ENCODE data around the gene C6orf52. TPM values are rescaled to one million over a fixed set of nuclear protein-coding genes. Genes with fewer than 3 reads are reported as not detected.

The C6orf52 gene
- total and polyA plus RNA-seq, 7 experiments from 2014 or later = 1.1 to 1.9 (median 1.2) TPM; not detected in 3

DNA sequence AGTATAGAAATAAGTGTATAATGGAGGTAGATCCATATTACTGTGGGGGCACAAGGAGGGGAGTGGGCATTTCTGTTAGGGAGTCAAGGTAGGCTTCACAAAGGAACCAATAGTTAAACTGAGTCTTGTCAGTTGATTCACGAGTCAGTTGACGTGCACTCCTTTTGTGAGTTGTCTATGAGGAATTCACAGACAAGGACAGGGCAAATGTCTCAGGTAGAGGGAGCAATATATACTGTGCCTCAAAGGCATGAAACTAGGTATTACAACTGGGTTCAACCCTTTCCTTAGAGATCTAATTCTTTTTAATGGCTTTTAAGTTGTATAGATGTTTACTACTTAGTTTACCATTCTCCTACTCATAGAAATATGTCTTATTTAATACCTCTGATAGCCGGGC lies 39.4 kb upstream of the C6orf52 start:
- peaks cover 0 to 4% (median 0%) of the 10 kb centered on the region in 7 donors for H3K4me1 Mint-ChIP-seq
- ChIA-PET POLR2A (interaction anchor here (1.1 kb wide), 1 partner anchor 12 kb away, joined by 5 read pairs; no protein-coding TSS in a partner anchor), CTCF (interaction anchor here (0.6 kb wide), 1 partner anchor 33 kb away, joined by 3 read pairs; no protein-coding TSS in a partner anchor)
- peaks cover 0 to 16% (median 5%) of the 10 kb centered on the region in 3 experiments for H3K36me3 ChIP-seq (ENCODE audit: control insufficient read depth in 2 of 3, insufficient read depth in 3 of 3, low read length in 3 of 3)
- H3K4me1 ChIP-seq (ENCODE audit: control insufficient read depth in 2 of 2, insufficient read depth in 2 of 2, low read length in 2 of 2) = peaks cover 0 to 6% of the 10 kb centered on the region in 2 donors
- H3K36me3 Mint-ChIP-seq = peaks cover 5 to 23% (median 10%) of the 10 kb centered on the region in 5 donors
- H3K9me3 Mint-ChIP-seq = no peaks in the 10 kb centered on the region
- no peak overlapping the region for H3K4me3 ChIP-seq (ENCODE audit: low read length)
- intact Hi-C loops (cut with micrococcal nuclease) = no loop called here
- no peak overlapping the region for H3K27ac ChIP-seq (ENCODE audit: low read depth, low read length)
- ATAC-seq (no peak), DNase-seq (no peak)
- no peaks in the 10 kb centered on the region for H3K9me3 ChIP-seq (ENCODE audit: control insufficient read depth in 2 of 3, low read length in 3 of 3)
- H3K4me3 Mint-ChIP-seq = no peak overlapping the region
- no peaks in the 10 kb centered on the region for H3K27me3 Mint-ChIP-seq
- H3K27ac Mint-ChIP-seq = no peak overlapping the region
- H3K27me3 ChIP-seq (ENCODE audit: control insufficient read depth in 2 of 2, insufficient read depth in 2 of 2, low read length in 2 of 2) = no peaks in the 10 kb centered on the region

DNA sequence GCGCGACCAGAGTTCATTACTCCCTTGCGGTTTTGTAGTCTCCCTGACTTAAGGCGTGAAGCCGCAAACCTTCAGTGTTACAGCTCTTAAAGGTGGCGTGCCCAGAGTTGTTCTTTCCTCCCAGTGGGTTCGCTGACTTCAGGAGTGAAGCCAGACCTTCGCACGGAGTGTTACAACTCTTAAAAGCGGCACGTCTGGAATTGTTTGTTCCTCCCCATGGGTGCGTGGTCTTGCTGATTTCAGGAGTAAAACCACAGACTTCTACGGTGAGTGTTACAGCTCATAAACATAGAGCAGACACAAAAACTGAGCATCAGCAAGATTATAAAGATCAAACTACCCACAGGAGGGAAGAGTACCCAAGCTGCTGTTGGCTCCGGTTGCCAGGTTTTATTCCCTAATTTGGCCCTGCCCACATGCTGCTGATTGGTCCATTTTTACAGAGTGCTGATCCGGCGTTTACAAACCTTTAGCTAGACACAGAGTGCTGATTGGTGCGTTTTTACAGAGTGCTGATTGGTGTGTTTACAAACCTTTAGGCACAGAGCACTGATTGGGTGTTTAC lies 38.8 kb upstream of the C6orf52 start:
- Histone ChIP-seq H3K27me3 (ENCODE audit: control insufficient read depth in 2 of 2, insufficient read depth in 2 of 2, low read length in 2 of 2) (no peaks in the 10 kb centered on the region), H3K9me3 (ENCODE audit: control insufficient read depth in 2 of 3, low read length in 3 of 3) (no peaks in the 10 kb centered on the region), H3K27ac (ENCODE audit: low read depth, low read length) (no peak overlapping the region), H3K36me3 (ENCODE audit: control insufficient read depth in 2 of 3, insufficient read depth in 3 of 3, low read length in 3 of 3) (peaks cover 0 to 22% (median 5%) of the 10 kb centered on the region in 3 experiments), H3K4me3 (ENCODE audit: low read length) (no peak overlapping the region), H3K4me1 (ENCODE audit: control insufficient read depth in 2 of 2, insufficient read depth in 2 of 2, low read length in 2 of 2) (peaks cover 0 to 6% of the 10 kb centered on the region in 2 donors)
- H3K36me3 Mint-ChIP-seq = peaks cover 8 to 25% (median 11%) of the 10 kb centered on the region in 5 donors
- CTCF ChIA-PET = no interaction called here
- no peak overlapping the region for H3K4me3 Mint-ChIP-seq
- H3K4me1 Mint-ChIP-seq = peaks cover 0 to 4% (median under 1%) of the 10 kb centered on the region in 7 donors
- no peak overlapping the region for H3K27ac Mint-ChIP-seq
- peak; percentile 61 for ATAC-seq
- intact Hi-C loops (cut with micrococcal nuclease) = no loop called here
- POLR2A ChIA-PET = interaction anchor here (0.6 to 1.1 kb wide), 3 partner anchors 9 to 223 kb away, joined by 3 to 5 read pairs (median 4); no protein-coding TSS in a partner anchor
- DNase-seq = no peak
- no peaks in the 10 kb centered on the region for H3K9me3 Mint-ChIP-seq
- no peaks in the 10 kb centered on the region for H3K27me3 Mint-ChIP-seq

DNA sequence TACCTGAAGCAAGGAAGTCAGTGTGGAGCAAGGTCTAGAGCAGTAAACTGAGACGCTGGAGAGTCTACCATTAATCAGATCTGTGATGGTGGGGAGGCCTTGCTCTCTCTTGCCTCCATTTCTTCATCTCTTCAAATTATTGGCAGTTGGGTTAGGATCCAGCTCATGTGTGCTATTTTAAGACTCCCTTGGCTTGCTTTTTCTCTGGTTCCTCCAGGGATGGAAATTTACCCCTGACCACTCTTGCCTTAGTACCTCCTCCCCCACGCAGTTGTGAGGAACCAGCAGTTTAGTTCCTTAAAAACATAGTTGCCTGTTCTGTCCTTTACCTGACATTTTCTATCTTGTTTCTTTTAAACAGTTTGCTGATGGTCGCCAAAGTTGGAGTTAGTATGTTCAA lies 35.8 kb upstream of the C6orf52 start:
- Histone ChIP-seq H3K36me3 (ENCODE audit: control insufficient read depth in 2 of 3, insufficient read depth in 3 of 3, low read length in 3 of 3) (peaks cover 0 to 35% (median 5%) of the 10 kb centered on the region in 3 experiments), H3K4me3 (ENCODE audit: low read length) (no peak overlapping the region), H3K27ac (ENCODE audit: low read depth, low read length) (no peak overlapping the region), H3K27me3 (ENCODE audit: control insufficient read depth in 2 of 2, insufficient read depth in 2 of 2, low read length in 2 of 2) (no peaks in the 10 kb centered on the region), H3K4me1 (ENCODE audit: control insufficient read depth in 2 of 2, insufficient read depth in 2 of 2, low read length in 2 of 2) (peaks cover 0 to 11% of the 10 kb centered on the region in 2 donors), H3K9me3 (ENCODE audit: control insufficient read depth in 2 of 3, low read length in 3 of 3) (no peaks in the 10 kb centered on the region)
- Mint-ChIP-seq H3K27me3 (no peaks in the 10 kb centered on the region), H3K9me3 (no peaks in the 10 kb centered on the region), H3K36me3 (peaks cover 13 to 36% (median 24%) of the 10 kb centered on the region in 5 donors), H3K4me3 (no peak overlapping the region), H3K27ac (peak overlapping the region in 2 of 9 donors; percentile 11 to 49), H3K4me1 (peaks cover 9 to 20% (median 15%) of the 10 kb centered on the region in 7 donors)
- intact Hi-C loops (cut with micrococcal nuclease) = no loop called here
- ChIA-PET POLR2A (no interaction called here), CTCF (no interaction called here)
- no peak for DNase-seq
- ATAC-seq = no peak

DNA sequence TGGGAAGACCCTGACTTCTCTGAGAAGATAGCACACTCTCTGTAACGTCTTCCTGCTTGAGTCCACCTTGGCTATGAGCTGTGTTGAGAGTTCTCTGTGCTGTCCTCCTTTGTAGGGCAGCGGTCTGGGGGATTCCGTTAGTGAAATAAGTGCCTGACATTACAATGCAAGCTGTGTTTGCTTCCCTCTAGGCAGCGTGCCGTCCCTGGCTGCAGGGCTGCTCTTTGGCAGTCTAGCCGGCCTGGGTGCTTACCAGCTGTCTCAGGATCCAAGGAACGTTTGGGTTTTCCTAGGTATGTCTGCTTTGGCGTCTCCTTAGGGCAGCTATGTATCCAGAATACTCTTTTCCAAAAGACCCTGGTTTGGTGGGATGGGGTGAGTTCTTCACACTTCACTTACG lies 31.3 kb upstream of the C6orf52 start:
- no peaks in the 10 kb centered on the region for H3K9me3 Mint-ChIP-seq
- Histone ChIP-seq H3K4me1 (ENCODE audit: control insufficient read depth in 2 of 2, insufficient read depth in 2 of 2, low read length in 2 of 2) (peaks cover 9 to 14% of the 10 kb centered on the region in 2 donors), H3K27me3 (ENCODE audit: control insufficient read depth in 2 of 2, insufficient read depth in 2 of 2, low read length in 2 of 2) (no peaks in the 10 kb centered on the region), H3K27ac (ENCODE audit: low read depth, low read length) (no peak overlapping the region), H3K9me3 (ENCODE audit: control insufficient read depth in 2 of 3, low read length in 3 of 3) (no peaks in the 10 kb centered on the region), H3K4me3 (ENCODE audit: low read length) (no peak overlapping the region), H3K36me3 (ENCODE audit: control insufficient read depth in 2 of 3, insufficient read depth in 3 of 3, low read length in 3 of 3) (peaks cover 0 to 30% (median 5%) of the 10 kb centered on the region in 3 experiments)
- ChIA-PET POLR2A (interaction anchor here (0.6 kb wide), 1 partner anchor 23 kb away, joined by 3 read pairs; no protein-coding TSS in a partner anchor), CTCF (no interaction called here)
- H3K4me1 Mint-ChIP-seq = peaks cover 30 to 55% (median 51%) of the 10 kb centered on the region in 7 donors
- peak overlapping the region in 5 of 10 donors; percentile 7 to 54 (median 14) for H3K4me3 Mint-ChIP-seq
- no peak for ATAC-seq
- H3K27ac Mint-ChIP-seq = peak overlapping the region in 4 of 9 donors; percentile 13 to 71 (median 42)
- no peak for DNase-seq
- no peaks in the 10 kb centered on the region for H3K27me3 Mint-ChIP-seq
- intact Hi-C loops (cut with micrococcal nuclease) = loop anchor here in 1 of 2 donors (10.0 kb wide), 1 partner anchor 321 kb away; no protein-coding TSS in a partner anchor
- H3K36me3 Mint-ChIP-seq = peaks cover 8 to 20% (median 18%) of the 10 kb centered on the region in 5 donors

DNA sequence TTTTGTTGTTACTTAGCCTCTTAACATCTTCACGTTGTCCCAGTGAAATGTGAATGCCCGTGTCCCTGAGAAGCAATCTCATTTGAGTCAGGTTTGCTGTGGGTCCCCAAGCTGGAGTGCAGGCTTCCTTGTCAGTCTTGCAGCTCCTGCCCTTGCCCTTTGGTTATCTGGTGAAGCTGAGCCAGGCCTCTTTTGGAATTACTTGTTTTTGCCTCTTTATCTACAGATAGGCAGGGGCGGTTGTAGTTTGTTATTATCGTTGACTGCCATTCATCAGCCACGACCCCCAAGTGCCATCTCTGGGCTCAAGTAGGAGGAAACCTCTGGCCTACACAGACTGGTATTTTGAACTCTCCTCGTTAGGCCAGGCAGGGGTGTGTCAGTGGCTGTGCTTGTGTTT lies 30.6 kb upstream of the C6orf52 start:
- Histone ChIP-seq H3K4me1 (ENCODE audit: control insufficient read depth in 2 of 2, insufficient read depth in 2 of 2, low read length in 2 of 2) (peaks cover 9 to 14% of the 10 kb centered on the region in 2 donors), H3K4me3 (ENCODE audit: low read length) (no peak overlapping the region), H3K27me3 (ENCODE audit: control insufficient read depth in 2 of 2, insufficient read depth in 2 of 2, low read length in 2 of 2) (no peaks in the 10 kb centered on the region), H3K36me3 (ENCODE audit: control insufficient read depth in 2 of 3, insufficient read depth in 3 of 3, low read length in 3 of 3) (peaks cover 0 to 25% (median under 1%) of the 10 kb centered on the region in 3 experiments), H3K9me3 (ENCODE audit: control insufficient read depth in 2 of 3, low read length in 3 of 3) (no peaks in the 10 kb centered on the region), H3K27ac (ENCODE audit: low read depth, low read length) (no peak overlapping the region)
- DNase-seq = no peak
- Mint-ChIP-seq H3K4me3 (peak overlapping the region in 6 of 10 donors; percentile 7 to 96 (median 42)), H3K27me3 (no peaks in the 10 kb centered on the region), H3K9me3 (no peaks in the 10 kb centered on the region), H3K36me3 (peaks cover 8 to 14% (median 13%) of the 10 kb centered on the region in 5 donors), H3K4me1 (peaks cover 30 to 55% (median 51%) of the 10 kb centered on the region in 7 donors), H3K27ac (peak overlapping the region in 5 of 9 donors; percentile 13 to 74 (median 68))
- no peak for ATAC-seq
- POLR2A ChIA-PET = interaction anchor here (1.6 kb wide), 1 partner anchor 30 kb away, joined by 9 read pairs; the partner anchor contains the start of genes C6orf52 and PAK1IP1
- CTCF ChIA-PET = no interaction called here
- intact Hi-C loops (cut with micrococcal nuclease) = loop anchor here in 1 of 2 donors (10.0 kb wide), 1 partner anchor 320 kb away; no protein-coding TSS in a partner anchor

DNA sequence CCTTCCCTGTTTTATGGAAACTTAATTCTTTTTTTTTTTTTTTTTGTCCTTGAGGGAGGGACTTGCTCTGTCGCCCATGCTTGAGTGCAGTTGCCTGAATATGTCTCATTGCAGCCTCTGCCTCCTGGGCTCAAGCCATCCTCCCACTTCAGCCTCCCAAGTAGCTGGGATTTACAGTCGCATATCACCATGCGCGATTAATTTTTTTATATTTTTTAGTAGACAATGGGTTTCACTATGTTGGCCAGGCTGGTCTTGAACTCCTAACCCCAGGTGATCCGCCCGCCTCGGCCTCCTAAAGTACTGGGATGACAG lies 29.1 kb upstream of the C6orf52 start:
- H3K36me3 ChIP-seq (ENCODE audit: control insufficient read depth in 2 of 3, insufficient read depth in 3 of 3, low read length in 3 of 3) = peaks cover 0 to 16% (median 0%) of the 10 kb centered on the region in 3 experiments
- intact Hi-C loops (cut with micrococcal nuclease) = loop anchor here (1.0 to 10.0 kb wide), 9 partner anchors 24 to 371 kb away; partner anchors contain the start of genes TMEM14B (in 2 of the 2), C6orf52 (in 1 of the 2), MAK (in 1 of the 2) and PAK1IP1 (in 1 of the 2)
- ATAC-seq (no peak), DNase-seq (no peak)
- Mint-ChIP-seq H3K27ac (peak overlapping the region; percentile 89 to 97 (median 94)), H3K27me3 (no peaks in the 10 kb centered on the region), H3K4me1 (peaks cover 30 to 63% (median 57%) of the 10 kb centered on the region in 7 donors), H3K4me3 (peak overlapping the region; percentile 91 to 98 (median 96)), H3K9me3 (peaks cover 0 to 8% (median 0%) of the 10 kb centered on the region in 11 donors), H3K36me3 (peaks cover 8 to 24% (median 12%) of the 10 kb centered on the region in 5 donors)
- ChIA-PET POLR2A (interaction anchor here (0.8 to 6.4 kb wide), 4 partner anchors 10 to 29 kb away, joined by 4 to 72 read pairs (median 6); partner anchors contain the start of genes C6orf52, PAK1IP1 and TMEM14B), CTCF (no interaction called here)
- H3K9me3 ChIP-seq (ENCODE audit: control insufficient read depth in 2 of 3, low read length in 3 of 3) = peaks cover 0 to under 1% (median 0%) of the 10 kb centered on the region in 3 experiments
- no peaks in the 10 kb centered on the region for H3K27me3 ChIP-seq (ENCODE audit: control insufficient read depth in 2 of 2, insufficient read depth in 2 of 2, low read length in 2 of 2)
- H3K4me1 ChIP-seq (ENCODE audit: control insufficient read depth in 2 of 2, insufficient read depth in 2 of 2, low read length in 2 of 2) = peaks cover 14 to 15% of the 10 kb centered on the region in 2 donors
- peak overlapping the region; percentile 76 for H3K27ac ChIP-seq (ENCODE audit: low read depth, low read length)
- peak overlapping the region; percentile 82 for H3K4me3 ChIP-seq (ENCODE audit: low read length)

Data from naive thymus-derived CD4-positive, alpha-beta T cell (primary cell).